ENCODE results near the gene FBXO41. TPM values are rescaled to one million over a fixed set of nuclear protein-coding genes. Genes with fewer than 3 reads are reported as not detected.

Gene FBXO41
- polyA plus RNA-seq, 1 donor from 2014 or later = 6.0 TPM

DNA sequence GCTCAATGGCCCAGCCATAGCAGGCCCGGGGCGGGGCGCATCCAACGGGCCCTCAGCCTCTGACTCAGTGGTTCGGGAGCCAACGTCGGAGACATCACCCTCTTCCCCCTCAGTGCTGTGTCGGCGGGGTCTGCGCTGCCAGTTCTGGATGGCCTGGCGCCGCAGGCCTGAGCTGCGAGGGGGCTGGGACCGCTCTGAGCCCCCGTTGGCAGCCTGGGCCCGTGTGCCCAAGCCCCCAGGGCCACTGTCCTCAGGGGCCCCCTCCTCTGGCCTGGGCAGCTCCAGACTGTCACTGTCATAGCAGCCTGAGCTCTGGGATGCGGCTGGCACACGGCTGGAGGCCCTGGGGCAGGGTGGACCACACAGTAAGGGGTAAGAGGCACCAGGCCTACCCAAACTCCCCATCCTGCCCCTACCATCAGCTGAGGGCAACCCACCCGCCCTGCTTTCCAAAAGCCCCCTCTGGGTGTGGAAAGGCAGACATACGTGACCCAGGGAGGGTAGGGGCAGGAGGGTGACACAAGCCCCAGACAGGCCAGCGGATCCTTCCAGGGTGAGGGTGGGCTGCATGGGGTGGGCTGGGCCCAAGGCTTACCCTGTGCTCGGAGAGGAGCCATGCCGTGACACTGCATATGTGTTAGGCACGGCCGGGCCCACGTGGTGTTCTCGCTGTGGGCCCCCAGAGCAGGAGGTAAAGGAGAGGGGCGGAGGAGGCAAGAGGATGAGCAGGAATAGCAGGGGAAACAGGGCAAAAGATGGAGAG, 18.8 kb downstream of the FBXO41 start:
- Histone ChIP-seq H3K9ac (ENCODE audit: low read length) (no peak overlapping the region), H3K9me2 (ENCODE audit: insufficient read depth, low read length) (no peaks in the 10 kb centered on the region), H3K36me3 (ENCODE audit: insufficient read depth, low read length) (no peaks in the 10 kb centered on the region), H3K9me3 (ENCODE audit: low read length) (no peaks in the 10 kb centered on the region), H3K79me2 (replicated peaks; ENCODE audit: insufficient read depth, low read length) (no peaks in the 10 kb centered on the region), H2AFZ (ENCODE audit: low read depth, low read length) (no peak overlapping the region), H3K27ac (ENCODE audit: low read length) (no peak overlapping the region), H3K4me2 (ENCODE audit: low read length) (no peak overlapping the region), H3K27me3 (ENCODE audit: insufficient read depth, low read depth, low read length) (peaks cover 26% of the 10 kb centered on the region), H4K20me1 (ENCODE audit: insufficient read depth) (no peaks in the 10 kb centered on the region), H3F3A (ENCODE audit: insufficient read depth, low read length, poor library complexity, severe bottlenecking) (no peaks in the 10 kb centered on the region), H3K4me3 (ENCODE audit: low read length) (no peak overlapping the region)
- no peak for TF ChIP-seq EP300 (conservative IDR thresholded peaks at IDR 0.05; ENCODE audit: poor library complexity, severe bottlenecking)
- TF ChIP-seq MXI1 (conservative IDR thresholded peaks at IDR 0.05; ENCODE audit: poor library complexity, severe bottlenecking) = no peak
- TF ChIP-seq, protein P1, sequence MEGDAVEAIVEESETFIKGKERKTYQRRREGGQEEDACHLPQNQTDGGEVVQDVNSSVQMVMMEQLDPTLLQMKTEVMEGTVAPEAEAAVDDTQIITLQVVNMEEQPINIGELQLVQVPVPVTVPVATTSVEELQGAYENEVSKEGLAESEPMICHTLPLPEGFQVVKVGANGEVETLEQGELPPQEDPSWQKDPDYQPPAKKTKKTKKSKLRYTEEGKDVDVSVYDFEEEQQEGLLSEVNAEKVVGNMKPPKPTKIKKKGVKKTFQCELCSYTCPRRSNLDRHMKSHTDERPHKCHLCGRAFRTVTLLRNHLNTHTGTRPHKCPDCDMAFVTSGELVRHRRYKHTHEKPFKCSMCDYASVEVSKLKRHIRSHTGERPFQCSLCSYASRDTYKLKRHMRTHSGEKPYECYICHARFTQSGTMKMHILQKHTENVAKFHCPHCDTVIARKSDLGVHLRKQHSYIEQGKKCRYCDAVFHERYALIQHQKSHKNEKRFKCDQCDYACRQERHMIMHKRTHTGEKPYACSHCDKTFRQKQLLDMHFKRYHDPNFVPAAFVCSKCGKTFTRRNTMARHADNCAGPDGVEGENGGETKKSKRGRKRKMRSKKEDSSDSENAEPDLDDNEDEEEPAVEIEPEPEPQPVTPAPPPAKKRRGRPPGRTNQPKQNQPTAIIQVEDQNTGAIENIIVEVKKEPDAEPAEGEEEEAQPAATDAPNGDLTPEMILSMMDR (IDR thresholded peaks at IDR 0.05; ENCODE audit: poor library complexity, severe bottlenecking) = no peak
- no peak for TF ChIP-seq EZH2 (IDR thresholded peaks at IDR 0.05; ENCODE audit: borderline replicate concordance, insufficient read depth, low read length, poor library complexity, severe bottlenecking)
- TF ChIP-seq, protein P2, sequence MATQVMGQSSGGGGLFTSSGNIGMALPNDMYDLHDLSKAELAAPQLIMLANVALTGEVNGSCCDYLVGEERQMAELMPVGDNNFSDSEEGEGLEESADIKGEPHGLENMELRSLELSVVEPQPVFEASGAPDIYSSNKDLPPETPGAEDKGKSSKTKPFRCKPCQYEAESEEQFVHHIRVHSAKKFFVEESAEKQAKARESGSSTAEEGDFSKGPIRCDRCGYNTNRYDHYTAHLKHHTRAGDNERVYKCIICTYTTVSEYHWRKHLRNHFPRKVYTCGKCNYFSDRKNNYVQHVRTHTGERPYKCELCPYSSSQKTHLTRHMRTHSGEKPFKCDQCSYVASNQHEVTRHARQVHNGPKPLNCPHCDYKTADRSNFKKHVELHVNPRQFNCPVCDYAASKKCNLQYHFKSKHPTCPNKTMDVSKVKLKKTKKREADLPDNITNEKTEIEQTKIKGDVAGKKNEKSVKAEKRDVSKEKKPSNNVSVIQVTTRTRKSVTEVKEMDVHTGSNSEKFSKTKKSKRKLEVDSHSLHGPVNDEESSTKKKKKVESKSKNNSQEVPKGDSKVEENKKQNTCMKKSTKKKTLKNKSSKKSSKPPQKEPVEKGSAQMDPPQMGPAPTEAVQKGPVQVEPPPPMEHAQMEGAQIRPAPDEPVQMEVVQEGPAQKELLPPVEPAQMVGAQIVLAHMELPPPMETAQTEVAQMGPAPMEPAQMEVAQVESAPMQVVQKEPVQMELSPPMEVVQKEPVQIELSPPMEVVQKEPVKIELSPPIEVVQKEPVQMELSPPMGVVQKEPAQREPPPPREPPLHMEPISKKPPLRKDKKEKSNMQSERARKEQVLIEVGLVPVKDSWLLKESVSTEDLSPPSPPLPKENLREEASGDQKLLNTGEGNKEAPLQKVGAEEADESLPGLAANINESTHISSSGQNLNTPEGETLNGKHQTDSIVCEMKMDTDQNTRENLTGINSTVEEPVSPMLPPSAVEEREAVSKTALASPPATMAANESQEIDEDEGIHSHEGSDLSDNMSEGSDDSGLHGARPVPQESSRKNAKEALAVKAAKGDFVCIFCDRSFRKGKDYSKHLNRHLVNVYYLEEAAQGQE (IDR thresholded peaks at IDR 0.05; ENCODE audit: borderline replicate concordance) = no peak
- TF ChIP-seq RAD21 (conservative IDR thresholded peaks at IDR 0.05) = no peak
- no peak for TF ChIP-seq SMC3 (conservative IDR thresholded peaks at IDR 0.05; ENCODE audit: poor library complexity)
- TF ChIP-seq POLR2AphosphoS5 (IDR thresholded peaks at IDR 0.05) = no peak
- no peak for TF ChIP-seq TAF1 (IDR thresholded peaks at IDR 0.05; ENCODE audit: low read depth)

GRCh38 chr2:73264783-73265182, 19.5 kb downstream of the FBXO41 start:
- H4K20me1 ChIP-seq (ENCODE audit: insufficient read depth) = no peaks in the 10 kb centered on the region
- H3K79me2 ChIP-seq (replicated peaks; ENCODE audit: insufficient read depth, low read length) = no peaks in the 10 kb centered on the region
- peaks cover 19% of the 10 kb centered on the region for H3K27me3 ChIP-seq (ENCODE audit: insufficient read depth, low read depth, low read length)
- no peak overlapping the region for H3K4me2 ChIP-seq (ENCODE audit: low read length)
- H3K4me3 ChIP-seq (ENCODE audit: low read length) = no peak overlapping the region
- no peak overlapping the region for H3K27ac ChIP-seq (ENCODE audit: low read length)
- no peaks in the 10 kb centered on the region for H3F3A ChIP-seq (ENCODE audit: insufficient read depth, low read length, poor library complexity, severe bottlenecking)
- TF ChIP-seq, protein P2 (IDR thresholded peaks at IDR 0.05; ENCODE audit: borderline replicate concordance) = no peak
- TF ChIP-seq EZH2 (IDR thresholded peaks at IDR 0.05; ENCODE audit: borderline replicate concordance, insufficient read depth, low read length, poor library complexity, severe bottlenecking) (no peak), TAF1 (IDR thresholded peaks at IDR 0.05; ENCODE audit: low read depth) (no peak), POLR2AphosphoS5 (IDR thresholded peaks at IDR 0.05) (no peak), MXI1 (conservative IDR thresholded peaks at IDR 0.05; ENCODE audit: poor library complexity, severe bottlenecking) (no peak), RAD21 (conservative IDR thresholded peaks at IDR 0.05) (no peak), SMC3 (conservative IDR thresholded peaks at IDR 0.05; ENCODE audit: poor library complexity) (no peak), EP300 (conservative IDR thresholded peaks at IDR 0.05; ENCODE audit: poor library complexity, severe bottlenecking) (no peak)
- TF ChIP-seq, protein P1 (IDR thresholded peaks at IDR 0.05; ENCODE audit: poor library complexity, severe bottlenecking) = no peak
- H3K9me3 ChIP-seq (ENCODE audit: low read length) = no peaks in the 10 kb centered on the region
- no peak overlapping the region for H3K9ac ChIP-seq (ENCODE audit: low read length)
- no peak overlapping the region for H2AFZ ChIP-seq (ENCODE audit: low read depth, low read length)
- no peaks in the 10 kb centered on the region for H3K9me2 ChIP-seq (ENCODE audit: insufficient read depth, low read length)
- no peaks in the 10 kb centered on the region for H3K36me3 ChIP-seq (ENCODE audit: insufficient read depth, low read length)

All from neural cell (in vitro differentiated cells).